Neural progenitor cell (in vitro differentiated cells): Measurements from ENCODE around the gene CSNK2A1. TPM values are rescaled to one million over a fixed set of nuclear protein-coding genes. Genes with fewer than 3 reads are reported as not detected.
A peak's percentile ranks its signal among the peaks of the same experiment; 100 is the strongest.

Source experiments
- DNase-seq: peaks from one replicate; pipeline ENCODE4 v3.0.0-alpha.2; 2016; ENCODE audit warnings: low spot score
- H2AFZ ChIP-seq: fragments of 200-600 bp; sonication (generic); replicated peaks from 2 replicates; pipeline ENCODE4 v1.6.1; 2016; ENCODE audit warnings: antibody characterized with exemption
- H3F3A ChIP-seq: fragments of 200-600 bp; sonication (generic); 2 replicates; pipeline ENCODE4 v1.6.1; 2016; ENCODE audit warnings: antibody characterized with exemption, low read depth
- H3K27ac ChIP-seq: fragments of 200-600 bp; sonication (generic); 2 replicates; pipeline ENCODE4 v1.5.1; 2016; ENCODE audit warnings: mild to moderate bottlenecking
- H3K27me3 ChIP-seq: fragments of 200-600 bp; sonication (generic); 2 replicates; pipeline ENCODE4 v1.6.1; 2016; ENCODE audit warnings: mild to moderate bottlenecking, moderate library complexity
- H3K36me3 ChIP-seq: fragments of 200-600 bp; sonication (generic); 2 replicates; pipeline ENCODE4 v1.5.1; 2016
- H3K4me1 ChIP-seq: fragments of 200-600 bp; sonication (generic); 2 replicates; pipeline ENCODE4 v1.6.1; 2016; ENCODE audit warnings: mixed run types
- H3K4me2 ChIP-seq: fragments of 200-600 bp; sonication (generic); 2 replicates; pipeline ENCODE4 v1.6.1; 2016
- H3K4me3 ChIP-seq: fragments of 200-600 bp; sonication (generic); 2 replicates; pipeline ENCODE4 v1.5.1; 2016
- H3K79me2 ChIP-seq: fragments of 200-600 bp; sonication (generic); 2 replicates; pipeline ENCODE4 v1.6.1; 2016; ENCODE audit warnings: low read depth
- H3K9ac ChIP-seq: fragments of 200-600 bp; sonication (generic); 2 replicates; pipeline ENCODE4 v1.6.1; 2016
- H3K9me3 ChIP-seq: fragments of 200-600 bp; sonication (generic); 2 replicates; pipeline ENCODE4 v1.5.1; 2016; ENCODE audit warnings: low read depth
- H4K20me1 ChIP-seq: fragments of 200-600 bp; sonication (generic); 2 replicates; pipeline ENCODE4 v1.6.1; 2016; ENCODE audit warnings: low read depth
- H3K27ac Mint-ChIP-seq: 3 replicates; pipeline ENCODE4 v1.8.0; 2021; ENCODE audit warnings: mixed read lengths
- H3K27me3 Mint-ChIP-seq: 2 replicates; pipeline ENCODE4 v1.8.0; 2022; ENCODE audit warnings: low read depth, mild to moderate bottlenecking, inconsistent platforms, moderate library complexity, mixed read lengths; ENCODE audit not compliant: insufficient read depth
- H3K36me3 Mint-ChIP-seq: 3 replicates; pipeline ENCODE4 v1.8.0; 2021; ENCODE audit warnings: mixed read lengths
- H3K4me1 Mint-ChIP-seq: 3 replicates; pipeline ENCODE4 v1.8.0; 2021; ENCODE audit warnings: mixed read lengths
- H3K4me3 Mint-ChIP-seq: 3 replicates; pipeline ENCODE4 v1.8.0; 2021; ENCODE audit warnings: mild to moderate bottlenecking, moderate library complexity, mixed read lengths
- H3K9me3 Mint-ChIP-seq: 3 replicates; pipeline ENCODE4 v1.8.0; 2020; ENCODE audit warnings: mixed read lengths
- CTCF ChIP-seq: fragments of 200-600 bp; sonication (generic); IDR thresholded peaks from 2 replicates; pipeline ENCODE4 v1.5.1; 2017; ENCODE audit warnings: antibody characterized with exemption, mild to moderate bottlenecking
- EZH2 ChIP-seq: fragments of 200-600 bp; sonication (generic); IDR thresholded peaks from 2 replicates; pipeline ENCODE4 v1.6.1; 2017; ENCODE audit warnings: antibody characterized with exemption, mild to moderate bottlenecking, moderate library complexity
- EZH2phosphoT487 ChIP-seq: fragments of 200-600 bp; sonication (generic); IDR thresholded peaks from 2 replicates; pipeline ENCODE4 v1.6.1; 2017; ENCODE audit warnings: antibody characterized with exemption
- total RNA-seq: library from RNA; depleted of rRNA; stranded (reverse); fragments of >200 nt; gene quantifications from 2 replicates; pipeline ENCODE4 v1.2.3, GENCODE V29; 2015; ENCODE audit warnings: low replicate concordance

CSNK2A1 gene
- total RNA-seq, 1 donor from 2014 or later = 599 TPM

- Histone ChIP-seq H3K9ac (no peak overlapping the region), H3K79me2 (peaks cover 22% of the 10 kb centered on the region), H2AFZ (no peak overlapping the region), H3K4me3 (no peak overlapping the region), H3K27me3 (peaks cover 58% of the 10 kb centered on the region), H3K4me1 (peaks cover 6% of the 10 kb centered on the region), H3K36me3 (no peaks in the 10 kb centered on the region), H4K20me1 (peaks cover 17% of the 10 kb centered on the region), H3F3A (no peaks in the 10 kb centered on the region), H3K4me2 (no peak overlapping the region), H3K9me3 (no peaks in the 10 kb centered on the region), H3K27ac (no peak overlapping the region)
- Mint-ChIP-seq H3K36me3 (peaks cover 10% of the 10 kb centered on the region), H3K4me3 (no peak overlapping the region), H3K9me3 (peaks cover 8% of the 10 kb centered on the region), H3K27me3 (peaks cover 10% of the 10 kb centered on the region), H3K27ac (no peak overlapping the region), H3K4me1 (peaks cover 16% of the 10 kb centered on the region)
- TF ChIP-seq EZH2 (no peak), EZH2phosphoT487 (no peak)
- no peak for DNase-seq
Measured at GRCh38 chr20:546353-546752, 2.8 kb upstream of the CSNK2A1 start.

GRCh38 chr20:544153-544725, 649 bp upstream of the CSNK2A1 start:
- peak overlapping the region; percentile 67 for H3K4me2 ChIP-seq
- peak overlapping the region; percentile 98 for H3K4me3 ChIP-seq
- H3K4me3 Mint-ChIP-seq = peak overlapping the region; percentile 93

GRCh38 chr20:542777-543368, 717 bp downstream of the CSNK2A1 start:
- H4K20me1 ChIP-seq = peaks cover 52% of the 10 kb centered on the region
- H3K4me3 ChIP-seq = peak overlapping the region; percentile 98
- peaks cover 5% of the 10 kb centered on the region for H3K27me3 Mint-ChIP-seq
- peaks cover 32% of the 10 kb centered on the region for H3K27me3 ChIP-seq
- no peaks in the 10 kb centered on the region for H3K9me3 ChIP-seq
- peaks cover 38% of the 10 kb centered on the region for H3K36me3 Mint-ChIP-seq
- H3K4me3 Mint-ChIP-seq = peak overlapping the region; percentile 93
- peak overlapping the region; percentile 100 for H2AFZ ChIP-seq
- H3K27ac ChIP-seq = peak overlapping the region; percentile 94
- peak overlapping the region; percentile 54 for H3K27ac Mint-ChIP-seq
- DNase-seq = peak; percentile 39
- peaks cover 16% of the 10 kb centered on the region for H3K4me1 Mint-ChIP-seq
- peak overlapping the region; percentile 67 for H3K4me2 ChIP-seq
- H3K79me2 ChIP-seq = peaks cover 57% of the 10 kb centered on the region
- H3K36me3 ChIP-seq = peaks cover 7% of the 10 kb centered on the region
- H3F3A ChIP-seq = no peaks in the 10 kb centered on the region
- H3K9ac ChIP-seq = peak overlapping the region; percentile 91
- peaks cover 37% of the 10 kb centered on the region for H3K9me3 Mint-ChIP-seq
- no peak for TF ChIP-seq CTCF
- no peak for TF ChIP-seq EZH2
- TF ChIP-seq EZH2phosphoT487 = no peak
- peaks cover 6% of the 10 kb centered on the region for H3K4me1 ChIP-seq

More at GRCh38 chr20:544153-544725, 649 bp upstream of the CSNK2A1 start:
- Mint-ChIP-seq H3K27ac (peak overlapping the region; percentile 100), H3K4me1 (peaks cover 16% of the 10 kb centered on the region), H3K36me3 (peaks cover 28% of the 10 kb centered on the region), H3K9me3 (peaks cover 27% of the 10 kb centered on the region), H3K27me3 (peaks cover 5% of the 10 kb centered on the region)
- peaks cover 43% of the 10 kb centered on the region for H3K79me2 ChIP-seq
- peaks cover 40% of the 10 kb centered on the region for H3K27me3 ChIP-seq
- no peaks in the 10 kb centered on the region for H3F3A ChIP-seq
- peaks cover 6% of the 10 kb centered on the region for H3K4me1 ChIP-seq
- H3K9me3 ChIP-seq = no peaks in the 10 kb centered on the region
- DNase-seq = no peak
- no peak overlapping the region for H3K9ac ChIP-seq
- no peak overlapping the region for H3K27ac ChIP-seq
- TF ChIP-seq EZH2 (no peak), EZH2phosphoT487 (no peak), CTCF (no peak)
- peaks cover 7% of the 10 kb centered on the region for H3K36me3 ChIP-seq
- H2AFZ ChIP-seq = peak overlapping the region; percentile 100
- peaks cover 38% of the 10 kb centered on the region for H4K20me1 ChIP-seq
